HG02610 (cell line): ENCODE measurements around the gene PLOD3.

Source experiments
- ATAC-seq: cut with Tn5 transposase; IDR thresholded peaks from one replicate; pipeline ENCODE4 v1.9.1; 2021; ENCODE audit warnings: mild to moderate bottlenecking, moderate library complexity; ENCODE audit not compliant: unreplicated experiment

PLOD3 gene

DNA sequence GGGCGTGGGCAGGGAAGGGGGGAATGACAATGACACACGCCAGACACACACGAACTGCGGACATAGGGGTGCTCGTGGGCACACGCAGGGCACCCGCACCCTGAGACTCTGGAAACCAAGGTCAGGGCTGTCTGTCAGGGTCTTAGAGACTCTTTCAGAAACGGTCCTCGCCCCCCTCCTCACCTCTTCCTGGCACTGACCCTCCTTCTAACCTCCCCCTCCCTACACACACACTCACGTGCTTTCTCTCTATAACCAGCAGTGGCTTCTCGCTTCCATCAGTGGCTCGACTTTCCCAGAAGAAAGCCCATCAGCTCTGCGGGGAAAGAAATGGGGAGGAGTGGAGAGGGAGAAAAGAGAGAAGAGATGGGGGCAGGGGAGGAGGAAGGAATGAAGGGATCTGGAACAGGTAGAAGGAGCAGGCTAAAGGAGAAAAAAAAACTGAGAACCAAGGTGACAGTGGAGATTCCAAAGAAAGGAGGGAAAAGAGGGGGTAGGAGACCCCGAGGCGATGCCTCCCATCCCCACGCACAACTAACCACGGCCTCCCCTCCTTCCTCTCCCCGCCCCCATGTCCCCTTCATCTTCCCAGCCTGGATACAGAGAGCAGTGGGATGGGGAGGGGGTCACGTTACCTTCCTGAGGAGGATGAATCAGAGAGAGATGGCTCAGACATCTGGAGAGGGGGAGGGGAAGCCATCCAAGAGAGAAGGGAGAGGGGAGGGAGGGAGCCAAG, 50.3 kb downstream of the PLOD3 start:
- no peak for ATAC-seq

DNA sequence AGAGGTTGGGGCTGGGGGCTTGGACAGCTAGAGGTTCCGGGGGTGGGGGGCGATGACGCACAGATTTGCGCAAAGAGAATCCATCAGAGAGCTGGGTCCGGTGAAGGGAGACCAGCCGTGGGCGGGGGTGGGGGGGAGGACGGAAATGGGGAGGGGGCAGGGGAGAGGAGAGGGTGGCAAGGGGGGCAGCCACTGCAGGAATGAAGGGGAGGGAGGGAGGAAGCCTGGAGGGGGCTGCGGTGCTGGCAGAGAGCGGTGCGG, 50.8 kb downstream of the PLOD3 start:
- no peak for ATAC-seq

DNA sequence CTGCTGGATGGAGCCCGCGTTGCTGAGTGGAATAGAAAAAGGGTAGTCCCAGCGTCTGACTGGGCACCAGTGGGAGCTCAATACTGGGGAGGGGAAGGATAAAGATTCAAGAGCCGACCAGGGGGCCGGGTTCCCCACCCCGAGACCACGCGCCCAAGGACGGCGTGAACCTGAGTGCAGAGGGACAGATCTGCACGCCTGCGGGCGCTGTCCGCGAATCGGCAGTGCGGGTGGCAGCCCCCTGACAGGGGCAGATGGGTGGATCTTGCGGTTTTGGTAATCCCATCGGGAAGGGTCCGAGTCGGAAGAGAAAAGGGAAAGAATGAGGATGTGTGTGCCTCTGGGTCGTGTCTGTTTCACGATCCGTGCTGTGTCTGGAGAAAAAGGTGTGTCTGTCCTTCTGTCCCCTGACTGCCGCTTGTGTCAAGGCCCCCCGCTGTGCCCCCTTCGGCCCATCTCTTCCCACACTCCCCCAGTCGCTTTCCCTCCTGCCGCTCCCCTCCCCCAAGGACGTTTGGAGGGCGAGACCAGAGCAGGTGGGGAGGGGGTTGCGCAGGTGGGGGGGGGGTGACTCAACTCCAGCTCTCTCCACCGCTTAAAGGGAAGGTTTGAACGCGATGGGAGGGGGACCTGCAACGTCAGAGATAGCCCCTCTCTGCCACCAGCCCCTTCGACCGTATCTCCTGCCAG, 51.3 kb downstream of the PLOD3 start:
- no peak for ATAC-seq

DNA sequence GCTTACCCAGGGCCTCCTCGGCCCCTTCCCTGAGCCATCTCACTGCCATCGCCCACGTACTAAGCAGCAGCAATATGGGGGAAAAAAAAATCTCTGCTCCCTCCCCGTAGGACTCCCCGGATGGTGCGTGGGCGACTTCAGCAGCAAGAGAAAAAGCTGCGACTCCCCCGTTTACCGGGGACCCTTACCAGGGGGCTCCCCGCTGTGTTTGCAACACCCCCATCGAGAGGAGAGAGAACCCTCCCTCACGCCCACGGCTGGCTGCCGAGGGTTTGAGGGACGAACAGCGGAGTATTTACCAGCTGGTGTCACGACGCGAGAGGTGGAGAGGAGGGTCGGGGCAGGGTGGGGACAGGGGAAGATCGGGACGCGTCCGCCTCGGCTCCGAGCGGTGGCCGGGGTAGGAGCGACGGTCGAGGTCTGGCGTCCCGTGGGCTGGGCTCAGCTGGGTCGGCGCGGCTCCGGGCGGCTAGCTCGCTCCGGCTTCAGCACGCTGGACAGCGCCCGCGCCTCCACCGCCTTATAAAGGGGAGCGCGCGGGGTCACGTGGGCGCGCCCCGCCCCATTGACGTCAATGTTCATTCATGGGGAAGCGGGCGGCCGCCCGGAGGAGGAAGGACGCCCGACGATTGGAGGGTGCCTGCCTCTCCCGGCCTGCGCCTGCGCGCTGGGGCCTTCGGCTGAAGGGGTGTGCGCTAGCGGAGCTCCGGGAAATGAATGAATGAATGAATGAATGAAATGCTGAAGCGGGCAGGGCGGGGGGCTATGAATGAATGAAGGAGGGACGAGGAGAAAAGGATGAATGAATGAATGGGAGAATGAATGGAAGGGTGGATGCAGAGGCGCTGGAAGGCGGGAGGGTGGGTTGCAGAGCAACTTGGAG, 52.1 kb downstream of the PLOD3 start, which contains the start of gene VGF:
TSS of gene VGF (minus strand) at position 495 of the 883 bp plus-strand sequence. CDS start 726 bp downstream, outside the sequence.
- peak; percentile 63 for ATAC-seq

DNA sequence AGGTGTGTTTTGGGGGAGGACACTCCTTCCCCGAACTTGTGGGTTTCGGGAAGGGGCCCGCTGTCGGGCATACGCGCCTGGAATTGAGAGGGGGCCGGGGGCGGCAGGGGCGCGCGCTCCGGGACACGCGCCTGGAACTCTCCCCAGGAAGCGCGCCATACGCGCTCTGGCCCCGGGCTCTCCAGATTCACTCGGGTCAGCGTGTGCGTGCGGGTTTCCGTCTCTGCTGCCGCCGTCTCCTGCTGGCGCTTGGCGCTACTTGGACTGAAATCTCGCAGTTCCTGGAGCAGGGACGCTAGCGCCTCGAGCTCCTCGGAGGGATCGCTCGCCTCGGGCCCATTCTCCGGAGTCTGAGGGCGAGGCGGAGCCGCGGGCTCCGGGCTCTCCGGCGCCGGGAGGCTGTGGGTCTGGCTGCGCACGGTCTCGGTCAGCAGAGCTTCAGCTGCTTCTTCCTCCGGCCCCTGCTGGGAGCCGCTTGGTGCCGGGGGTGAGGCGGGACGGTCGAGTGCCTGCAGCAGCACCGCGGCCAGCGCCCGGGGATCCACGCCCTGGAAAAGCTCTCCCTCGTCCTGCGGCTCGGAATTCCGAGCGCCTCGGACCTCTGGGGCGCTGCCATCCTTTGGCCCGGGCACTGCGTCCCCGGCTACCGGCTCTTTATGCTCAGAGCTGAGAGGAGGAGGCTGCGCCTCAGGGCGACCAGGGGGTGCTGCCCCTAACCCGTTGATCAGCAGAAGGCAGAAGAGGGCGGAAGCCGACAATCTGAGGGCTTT, 53.1 kb downstream of the PLOD3 start:
- no peak for ATAC-seq

DNA sequence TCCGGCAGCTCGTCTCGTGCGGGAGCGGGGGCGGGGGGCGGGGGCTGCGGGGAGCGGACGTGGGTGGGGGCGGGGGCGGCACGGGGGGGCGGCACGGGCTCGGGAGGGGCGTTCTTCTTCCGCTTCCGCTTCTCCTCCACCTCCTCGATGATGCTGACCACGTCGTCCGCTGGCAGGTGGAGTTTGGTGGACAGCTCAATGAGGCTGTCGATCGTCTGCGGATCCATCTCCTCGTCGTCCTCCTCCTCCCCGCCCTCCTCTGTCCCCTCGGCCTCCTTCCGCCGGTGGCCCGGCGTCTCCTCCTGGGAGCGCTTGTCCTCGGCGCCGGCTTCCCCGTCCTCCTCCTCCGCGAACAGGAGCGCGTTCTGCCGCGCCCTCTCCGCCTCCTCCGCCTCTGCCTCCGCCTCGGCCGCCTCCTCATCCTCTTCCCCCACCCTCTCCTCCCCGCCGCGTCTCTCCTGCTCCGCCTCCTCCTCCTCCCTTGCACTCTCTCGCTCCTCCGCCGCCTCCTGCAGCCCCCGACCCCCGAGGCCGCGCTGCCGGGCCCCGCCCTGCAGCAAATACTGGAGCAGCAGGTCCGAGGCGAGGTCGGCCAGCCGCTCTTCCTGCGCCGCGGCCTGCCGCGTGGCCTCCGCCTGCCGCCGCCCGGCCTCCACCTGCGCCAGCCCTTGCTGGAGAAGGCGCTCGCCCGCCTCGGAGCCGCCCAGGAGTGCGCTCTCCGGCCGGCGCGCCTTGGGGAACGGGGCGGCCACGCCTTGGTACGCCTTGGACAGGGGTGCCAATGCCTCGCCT, 53.9 kb downstream of the PLOD3 start:
- ATAC-seq, result no peak

DNA sequence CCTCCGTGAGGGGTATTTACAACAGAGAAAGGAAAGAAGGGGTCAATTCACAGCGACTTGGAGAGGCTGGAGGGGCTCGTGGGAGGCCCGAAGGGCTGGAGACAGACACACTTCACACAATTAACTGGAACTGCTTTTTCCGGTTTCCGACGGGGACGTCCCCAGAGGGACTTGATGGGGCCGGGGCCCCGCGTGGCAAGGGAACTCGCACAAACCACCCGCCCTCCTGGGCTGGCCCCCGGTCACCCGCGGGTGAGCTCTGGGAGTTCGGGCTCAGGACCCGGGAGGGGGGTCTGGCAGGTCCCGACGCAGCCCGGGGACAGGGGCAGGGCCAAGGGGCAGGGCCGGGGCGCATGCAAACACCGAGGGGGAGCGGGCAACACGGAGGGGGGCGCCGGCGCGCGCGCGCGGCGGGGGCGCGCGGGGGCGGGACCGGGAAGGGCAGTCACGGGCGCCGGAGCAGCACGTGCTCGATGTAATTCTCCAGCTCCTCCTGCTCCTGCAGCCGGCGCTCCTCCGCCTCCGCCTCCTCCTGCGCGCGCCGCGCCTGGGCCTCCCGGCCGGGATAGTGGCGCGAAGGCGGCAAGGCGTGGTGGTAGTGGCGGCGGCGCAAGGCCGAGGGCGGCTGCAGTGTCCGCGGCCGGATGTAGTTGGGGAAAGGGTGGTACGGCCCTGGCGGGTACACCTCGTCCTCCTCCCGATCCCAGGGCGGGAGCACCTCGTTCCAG, 54.7 kb downstream of the PLOD3 start:
- ATAC-seq, result no peak

DNA sequence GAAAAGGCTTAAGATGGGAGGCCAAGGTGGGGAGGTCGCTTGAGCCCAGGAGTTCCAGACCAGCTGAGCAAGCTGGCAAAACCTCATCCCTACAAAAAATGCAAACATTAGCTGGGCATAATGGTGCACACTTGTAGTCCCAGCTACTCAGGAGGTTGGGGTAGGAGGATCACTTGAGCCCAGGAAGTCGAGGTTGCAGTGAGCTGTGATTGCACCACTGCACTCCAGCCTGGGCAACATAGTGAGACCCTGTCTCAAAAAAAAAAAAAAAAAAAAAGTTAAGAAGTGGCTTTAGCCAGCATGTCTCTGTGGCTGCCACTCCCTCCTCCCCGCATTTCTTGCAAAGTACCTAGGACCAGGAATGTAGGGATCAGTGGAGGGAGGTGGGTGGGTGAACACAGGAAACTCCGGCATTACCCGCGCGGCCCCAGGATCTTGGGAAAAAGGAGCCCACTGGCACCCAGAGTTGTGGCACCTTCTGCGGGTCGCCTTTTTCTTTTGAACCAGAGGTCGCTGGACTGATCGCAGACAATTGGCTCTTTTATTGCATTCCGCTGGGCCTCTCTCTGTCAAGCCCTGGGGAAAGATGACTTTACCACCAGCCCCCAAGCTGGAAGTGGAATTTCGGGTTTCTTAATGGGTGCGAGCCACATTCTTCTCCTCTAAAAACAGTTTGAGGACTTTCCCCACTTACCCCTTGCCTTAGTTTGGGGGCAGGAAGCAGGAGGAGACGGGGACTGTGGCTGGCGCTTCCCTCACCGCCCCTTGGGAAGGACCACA, 55.5 kb downstream of the PLOD3 start:
- no peak for ATAC-seq

DNA sequence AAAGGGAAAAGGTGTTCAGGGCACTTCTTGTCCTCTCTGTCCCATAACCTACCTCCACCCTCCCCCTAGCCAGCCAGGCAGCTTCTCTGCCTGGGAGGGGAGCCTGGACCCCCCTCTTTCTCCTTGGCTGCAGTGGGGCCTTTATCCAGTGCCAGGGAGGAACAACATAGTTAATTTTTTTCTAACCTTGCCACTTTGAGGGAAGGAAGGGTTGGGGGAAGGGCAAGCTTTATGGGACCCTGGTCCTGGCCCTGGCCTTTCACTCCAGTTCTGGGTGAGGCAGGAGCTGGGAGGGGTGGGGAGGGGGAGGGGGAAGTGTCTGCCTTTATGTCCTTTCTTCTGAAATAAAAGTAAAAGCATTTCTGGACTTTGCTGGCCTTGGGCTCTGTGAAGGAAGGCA, 56.5 kb downstream of the PLOD3 start:
- no peak for ATAC-seq

DNA sequence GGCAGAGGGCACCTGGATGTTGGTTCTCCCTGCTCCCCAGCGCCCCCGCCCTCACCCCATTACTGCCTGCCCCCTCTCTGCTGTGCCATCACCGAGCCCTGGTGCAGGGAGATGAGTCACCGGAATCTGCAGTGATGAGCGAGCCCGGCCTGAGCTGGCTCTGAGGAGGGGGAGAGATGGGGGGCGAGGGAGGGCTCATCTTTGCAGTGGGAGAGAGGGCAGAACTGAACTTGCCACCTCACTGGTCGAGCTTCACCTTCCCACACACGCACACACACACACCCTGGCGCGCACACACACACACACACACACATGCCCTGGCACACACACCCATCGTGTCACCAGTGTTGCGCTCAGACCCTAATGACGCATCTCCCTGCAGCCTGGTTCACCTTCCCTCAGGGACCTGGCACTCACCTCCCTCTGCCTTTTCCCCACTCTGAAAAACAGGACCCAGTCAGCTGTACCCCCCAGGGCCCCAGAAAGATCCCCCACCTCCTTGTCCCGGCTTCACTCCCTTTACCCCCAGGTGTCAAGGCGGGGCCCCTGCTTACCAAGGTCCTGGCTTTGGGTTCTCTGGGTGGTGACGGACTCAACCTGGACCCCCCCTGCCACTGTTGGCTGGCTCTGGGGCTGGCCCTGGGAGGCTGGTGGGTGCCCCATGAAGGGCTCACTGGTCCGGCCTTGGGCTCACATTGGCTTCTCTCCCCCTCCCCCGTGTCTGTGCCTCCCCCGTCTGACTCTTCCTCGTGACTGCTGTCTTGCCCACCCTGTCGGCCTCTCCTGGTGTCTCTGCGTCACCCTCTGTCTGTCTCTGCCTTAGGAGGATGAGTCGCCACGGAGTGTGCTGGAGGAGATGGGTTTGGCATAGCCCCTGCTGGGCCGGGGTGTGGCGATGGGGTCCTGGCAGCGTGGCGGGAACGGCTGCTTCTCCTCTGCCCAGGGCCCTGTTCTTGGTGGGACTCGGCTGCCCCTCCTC, 57.4 kb downstream of the PLOD3 start:
- no peak for ATAC-seq

DNA sequence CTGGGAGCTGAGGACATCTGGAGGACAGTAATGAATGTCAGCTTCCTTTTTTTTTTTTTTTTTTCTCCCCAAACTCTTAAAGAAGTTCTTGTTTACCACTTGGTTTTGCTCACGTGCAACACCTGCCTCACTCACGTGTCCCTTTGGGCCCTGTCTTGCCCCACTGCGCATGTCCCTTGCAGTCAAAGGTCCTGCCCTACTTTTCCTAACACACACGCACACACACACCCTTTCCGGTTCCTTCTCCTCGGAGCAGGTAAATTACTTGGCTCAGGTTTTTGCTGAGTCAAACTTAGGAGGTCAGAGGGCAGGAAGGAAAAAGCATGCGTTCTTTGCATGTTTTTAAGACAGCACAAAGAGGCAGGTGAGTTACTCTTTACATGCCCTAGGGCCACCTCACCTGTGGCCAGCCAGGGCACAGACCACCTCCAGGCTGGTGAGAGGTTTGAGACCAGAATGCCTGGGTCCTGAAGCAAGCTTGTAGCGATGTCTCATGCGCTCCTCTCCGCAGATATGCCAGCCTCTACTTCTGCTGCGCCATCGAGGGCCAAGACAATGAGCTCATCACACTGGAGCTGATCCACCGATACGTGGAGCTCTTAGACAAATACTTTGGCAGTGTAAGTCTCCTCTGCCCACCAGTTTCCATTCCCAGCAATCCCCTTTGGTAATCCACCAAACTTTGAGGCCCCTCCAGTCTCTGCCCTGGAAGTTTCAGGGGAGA, 60.4 kb downstream of the PLOD3 start:
- ATAC-seq, result no peak

DNA sequence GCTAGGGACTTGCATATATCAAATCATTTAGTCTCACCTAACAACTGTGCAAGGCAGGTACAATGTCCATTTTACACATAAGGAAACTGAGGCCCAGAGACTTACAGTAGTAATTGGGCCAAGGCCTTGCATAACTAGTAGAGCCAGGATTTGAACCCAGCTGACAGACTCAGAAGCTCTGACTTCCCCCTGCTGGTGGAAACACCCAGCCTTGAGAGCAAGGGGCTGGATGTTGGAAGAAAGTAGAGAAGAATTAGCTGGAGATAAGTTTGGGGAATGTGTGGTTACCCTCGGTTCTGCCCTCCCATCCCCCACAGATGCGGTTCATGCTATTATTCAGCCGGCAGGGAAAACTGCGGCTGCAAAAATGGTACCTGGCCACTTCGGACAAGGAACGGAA, 61.1 kb downstream of the PLOD3 start:
- ATAC-seq, result no peak
